ENCODE measurements around the gene TSPAN18.

DNA sequence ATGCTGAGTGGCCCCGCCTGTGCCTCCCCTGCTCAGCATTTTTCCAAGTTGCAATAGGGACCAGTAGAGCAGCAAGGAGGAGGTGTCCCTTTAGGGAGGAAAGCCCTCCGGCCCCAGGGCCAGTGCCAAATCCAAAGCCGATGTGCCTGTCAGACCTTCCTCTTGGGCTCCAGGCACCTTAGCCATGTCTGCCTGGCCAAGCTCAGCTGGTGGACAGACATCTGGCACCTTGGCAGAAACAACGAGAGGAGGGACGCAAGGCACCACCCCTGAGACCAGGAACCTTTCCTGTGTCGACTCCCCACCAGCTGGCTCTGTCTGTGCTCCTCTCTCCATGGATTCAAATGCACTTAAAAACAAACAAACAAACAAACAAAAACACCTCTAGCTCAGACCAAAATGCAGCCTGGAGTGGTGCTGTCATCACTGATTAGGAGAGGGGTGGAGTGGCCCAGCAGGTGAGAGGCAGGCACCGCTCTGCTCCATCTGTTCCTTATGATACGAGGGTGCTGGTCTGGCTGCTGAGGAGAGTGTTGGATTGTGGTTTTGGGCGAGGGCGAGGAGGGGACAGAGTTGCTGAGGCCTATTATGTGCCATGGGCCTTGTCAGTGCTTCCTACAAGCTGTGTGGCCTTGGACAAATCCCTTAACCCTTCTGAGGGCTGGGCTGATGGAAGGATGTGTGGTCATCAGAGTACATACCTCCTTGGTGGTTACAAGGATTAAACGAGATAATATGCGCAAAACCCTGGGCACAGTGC, 177.7 kb downstream of the TSPAN18 start:
- no peak for TF ChIP-seq CTCF (IDR thresholded peaks at IDR 0.05)
- no peak for TF ChIP-seq POLR2A (IDR thresholded peaks at IDR 0.05)
